OCI-LY3 (cell line): ENCODE data around the gene SARDH.

ENCODE experiments used
- H2AFZ ChIP-seq: fragments of 200-600, 300-600 bp; shearing (Covaris generic); 2 replicates; pipeline ENCODE4 v1.6.0; 2014; ENCODE audit warnings: antibody characterized with exemption, low read depth, low read length
- H3K27ac ChIP-seq: fragments of 200-600, 300-600 bp; sonication (generic); 2 replicates; pipeline ENCODE4 v1.5.1; 2014; ENCODE audit warnings: mild to moderate bottlenecking, low read length, moderate library complexity, mixed read lengths
- H3K27me3 ChIP-seq: fragments of 200-600, 300-600 bp; sonication (generic); 2 replicates; pipeline ENCODE4 v1.6.1; 2014; ENCODE audit warnings: low read depth, low read length, mixed read lengths
- H3K36me3 ChIP-seq: fragments of 200-600, 300-600 bp; sonication (generic); replicated peaks from 2 replicates; pipeline ENCODE3; 2014; ENCODE audit warnings: low read depth, low read length, mixed read lengths
- H3K4me1 ChIP-seq: fragments of 300-600, 200-600 bp; sonication (generic); 2 replicates; pipeline ENCODE4 v1.6.1; 2014; ENCODE audit warnings: low read length, mixed read lengths
- H3K4me2 ChIP-seq: fragments of 200-600, 300-600 bp; sonication (generic); 2 replicates; pipeline ENCODE4 v1.6.1; 2014; ENCODE audit warnings: low read length, mixed read lengths
- H3K4me3 ChIP-seq: fragments of 300-600, 200-600 bp; sonication (generic); 2 replicates; pipeline ENCODE4 v1.5.1; 2014; ENCODE audit warnings: antibody characterized with exemption, mild to moderate bottlenecking, low read length, moderate library complexity
- H3K79me2 ChIP-seq: fragments of 300-600, 200-600 bp; shearing (Covaris generic); 2 replicates; pipeline ENCODE4 v1.6.1; 2014; ENCODE audit warnings: mild to moderate bottlenecking, low read length, mixed read lengths
- H3K9ac ChIP-seq: fragments of 300-600, 200-600 bp; shearing (Covaris generic); 2 replicates; pipeline ENCODE4 v1.6.0; 2014; ENCODE audit warnings: mild to moderate bottlenecking, low read length, moderate library complexity
- H3K9me3 ChIP-seq: fragments of 200-600, 300-600 bp; shearing (Covaris generic); 2 replicates; pipeline ENCODE4 v1.6.1; 2014; ENCODE audit warnings: low read length, mixed read lengths; ENCODE audit not compliant: insufficient read depth
- H4K20me1 ChIP-seq: fragments of 200-600, 300-600 bp; sonication (generic); 2 replicates; pipeline ENCODE4 v1.6.1; 2016; ENCODE audit warnings: low read length, mixed read lengths; ENCODE audit not compliant: insufficient read depth
- CTCF ChIP-seq: fragments of 200-600, 300-600 bp; sonication (generic); IDR thresholded peaks from 2 replicates; pipeline ENCODE4 v1.5.1; 2014; ENCODE audit warnings: antibody characterized with exemption, low read length, low read depth
- EZH2phosphoT487 ChIP-seq: fragments of 200-600 bp; shearing (Covaris generic); IDR thresholded peaks from 2 replicates; pipeline ENCODE4 v1.6.1; 2018; ENCODE audit warnings: antibody characterized with exemption, mixed run types, low read depth

SARDH gene

DNA sequence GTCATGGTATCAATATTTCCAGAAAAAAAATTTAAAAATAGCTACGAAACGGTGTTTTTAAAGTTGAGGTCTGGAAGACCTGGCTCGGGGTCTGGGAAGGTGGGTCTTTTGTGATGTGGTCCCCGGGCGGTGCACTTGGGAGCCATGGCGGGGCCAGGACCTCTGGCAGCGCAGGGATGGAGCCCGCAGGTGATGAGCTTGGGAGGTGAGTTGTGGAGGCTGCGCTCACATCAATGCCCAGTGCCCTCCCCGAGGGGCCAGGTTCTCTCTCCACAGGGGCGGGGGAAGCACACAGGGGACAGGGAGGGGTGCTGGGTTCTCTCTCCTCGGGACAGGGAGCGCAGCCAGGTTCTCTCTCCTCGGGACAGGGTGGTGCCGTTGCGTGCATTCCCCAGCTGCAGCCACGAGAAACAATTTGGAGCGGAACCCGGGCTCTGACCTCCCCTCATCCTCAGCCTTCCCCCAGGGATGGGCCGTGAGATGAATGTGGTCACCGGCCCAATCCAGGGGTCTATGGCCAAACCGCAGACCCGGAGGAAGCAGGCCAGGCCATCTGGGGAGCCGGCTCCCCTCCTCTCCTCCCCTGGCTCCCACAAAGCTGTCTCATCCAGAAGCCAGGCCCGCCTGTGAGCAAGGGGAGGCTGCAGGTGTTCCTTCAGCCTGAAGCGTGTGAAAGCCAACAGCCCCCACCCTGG is 76.2 kb downstream of the SARDH start:
- TF ChIP-seq CTCF, result no peak
- no peak for TF ChIP-seq EZH2phosphoT487
- H3K79me2 ChIP-seq, result no peaks in the 10 kb centered on the region
- H3K27me3 ChIP-seq, result no peaks in the 10 kb centered on the region
- H3K27ac ChIP-seq, result no peak overlapping the region
- H3K4me2 ChIP-seq, result no peak overlapping the region
- H3K4me1 ChIP-seq, result no peaks in the 10 kb centered on the region
- H3K9me3 ChIP-seq, result no peaks in the 10 kb centered on the region
- H3K36me3 ChIP-seq, result no peaks in the 10 kb centered on the region
- no peaks in the 10 kb centered on the region for H4K20me1 ChIP-seq
- H3K4me3 ChIP-seq, result no peak overlapping the region
- H2AFZ ChIP-seq, result no peak overlapping the region
- no peak overlapping the region for H3K9ac ChIP-seq

DNA sequence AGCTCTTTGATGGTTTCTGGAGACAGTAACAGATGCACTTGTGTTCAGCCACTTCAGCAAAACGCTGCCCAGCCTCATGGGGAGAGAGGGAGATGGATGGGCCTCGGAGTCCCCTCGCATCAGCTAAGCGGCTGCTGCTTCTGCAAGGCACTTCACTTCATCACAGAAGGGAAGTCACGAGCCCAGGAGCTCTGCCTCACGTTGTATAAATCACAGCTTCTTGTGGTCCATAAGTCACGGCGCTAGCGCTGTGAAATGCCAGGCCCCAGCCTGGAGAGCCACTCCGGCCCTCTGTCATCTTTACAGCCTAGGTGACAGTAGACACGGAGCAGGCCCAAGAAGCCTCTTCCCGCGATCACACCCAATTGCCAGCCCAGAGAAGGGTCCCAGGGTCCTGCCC is 78.6 kb downstream of the SARDH start:
- H2AFZ ChIP-seq, result no peak overlapping the region
- H3K9me3 ChIP-seq, result no peaks in the 10 kb centered on the region
- no peaks in the 10 kb centered on the region for H3K4me1 ChIP-seq
- no peak overlapping the region for H3K4me3 ChIP-seq
- H3K79me2 ChIP-seq, result no peaks in the 10 kb centered on the region
- no peaks in the 10 kb centered on the region for H3K27me3 ChIP-seq
- no peaks in the 10 kb centered on the region for H3K36me3 ChIP-seq
- H4K20me1 ChIP-seq, result no peaks in the 10 kb centered on the region
- H3K4me2 ChIP-seq, result no peak overlapping the region
- no peak overlapping the region for H3K9ac ChIP-seq
- TF ChIP-seq CTCF, result no peak
- H3K27ac ChIP-seq, result no peak overlapping the region

- H3K27me3 ChIP-seq, result no peaks in the 10 kb centered on the region
- no peak for TF ChIP-seq EZH2phosphoT487
- TF ChIP-seq CTCF, result no peak
- no peak overlapping the region for H3K9ac ChIP-seq
- H4K20me1 ChIP-seq, result no peaks in the 10 kb centered on the region
- H2AFZ ChIP-seq, result no peak overlapping the region
- H3K4me2 ChIP-seq, result no peak overlapping the region
- no peak overlapping the region for H3K27ac ChIP-seq
- H3K79me2 ChIP-seq, result no peaks in the 10 kb centered on the region
- no peak overlapping the region for H3K4me3 ChIP-seq
- no peaks in the 10 kb centered on the region for H3K36me3 ChIP-seq
- no peaks in the 10 kb centered on the region for H3K9me3 ChIP-seq
- no peaks in the 10 kb centered on the region for H3K4me1 ChIP-seq
Observed at GRCh38 chr9:133658442-133659431, 79.4 kb downstream of the SARDH start.

DNA sequence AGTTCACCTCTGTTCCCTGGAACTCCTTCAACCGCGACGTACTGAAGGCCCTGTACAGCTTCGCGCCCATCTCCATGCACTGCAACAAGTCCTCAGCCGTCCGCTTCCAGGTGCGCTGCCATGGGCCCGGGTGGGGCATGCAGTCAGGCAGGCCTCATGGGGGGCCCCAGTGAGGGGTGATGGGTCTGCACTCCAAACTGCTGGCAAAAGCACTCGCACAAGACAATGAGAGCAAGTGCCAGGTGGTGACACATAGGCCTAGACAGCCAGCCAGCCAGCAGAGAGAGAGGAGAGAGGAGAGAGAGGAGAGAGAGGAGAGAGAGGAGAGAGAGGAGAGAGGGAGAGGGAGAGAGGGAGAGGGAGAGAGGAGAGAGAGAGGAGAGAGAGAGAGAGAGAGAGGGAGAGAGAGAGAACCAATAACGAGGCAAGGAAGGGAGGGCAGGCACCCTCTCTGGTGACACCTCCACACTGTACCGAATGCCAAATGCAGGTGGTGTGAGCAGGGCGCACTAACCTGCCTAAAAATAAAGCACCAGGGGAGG is 81.0 kb downstream of the SARDH start:
- no peak for TF ChIP-seq CTCF
- no peak for TF ChIP-seq EZH2phosphoT487
- H3K4me3 ChIP-seq, result no peak overlapping the region
- H3K36me3 ChIP-seq, result no peaks in the 10 kb centered on the region
- no peaks in the 10 kb centered on the region for H3K4me1 ChIP-seq
- no peak overlapping the region for H2AFZ ChIP-seq
- no peaks in the 10 kb centered on the region for H3K79me2 ChIP-seq
- no peaks in the 10 kb centered on the region for H4K20me1 ChIP-seq
- H3K27ac ChIP-seq, result no peak overlapping the region
- no peaks in the 10 kb centered on the region for H3K9me3 ChIP-seq
- H3K4me2 ChIP-seq, result no peak overlapping the region
- no peaks in the 10 kb centered on the region for H3K27me3 ChIP-seq
- no peak overlapping the region for H3K9ac ChIP-seq
